Upper lobe of left lung (tissue), 4 donors: ENCODE results near the gene GBE1.

ENCODE experiments used
- CTCF ChIP-seq, 6 experiments: fragments of 450-650 bp in 4 of 6; fragments of 200-600 bp in 2 of 6; sonication (generic) in 2 of 6; IDR thresholded peaks; one replicate each; pipeline ENCODE4 v1.5.1; 2016 to 2019; ENCODE audit warnings: antibody characterized with exemption in 6 of 6
- POLR2A ChIP-seq, 4 donors: fragments of 450-650 bp; IDR thresholded peaks; one replicate each; pipeline ENCODE4 v1.5.1; 2016 to 2017; ENCODE audit warnings: antibody characterized with exemption in 4 of 4, mild to moderate bottlenecking in 2 of 4

DNA sequence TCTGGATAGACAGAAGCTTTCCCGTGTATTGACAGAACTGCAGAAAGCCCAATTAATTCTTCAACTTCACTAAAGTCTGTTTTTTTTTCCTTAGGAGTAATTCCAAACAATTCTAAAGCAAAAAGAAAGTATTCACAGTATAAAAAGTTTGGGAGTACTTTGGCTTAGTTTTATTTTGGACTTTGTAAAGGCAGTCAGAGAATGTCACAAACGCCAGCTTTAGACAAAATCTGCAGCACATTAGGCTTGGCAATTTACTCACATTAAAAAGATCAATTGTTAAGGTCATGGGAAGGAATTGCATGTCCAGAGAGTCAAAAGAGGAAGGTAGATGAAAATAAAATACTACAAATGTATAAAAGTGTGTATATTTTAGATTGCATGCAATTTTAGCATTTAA is 47.5 kb upstream of the GBE1 start:
- TF ChIP-seq CTCF (IDR thresholded peaks at IDR 0.05) (no peak), POLR2A (IDR thresholded peaks at IDR 0.05) (no peak)
